Activated CD8-positive, alpha-beta memory T cell treated with anti-CD3 and anti-CD28 coated beads for 24 hours (primary cell): ENCODE results near the gene SSX7.
"Not testable (repeated sequence)": the region's sequence is repeated elsewhere in the genome, so short reads cannot be mapped to it uniquely, and the experiment has no call there.

Experiments
- DNase-seq: peaks from one replicate; pipeline ENCODE4 v3.0.0-alpha.2; 2020

The SSX7 gene

GRCh38 chrX:52654800-52655199 lies at the start of gene SSX7:
Gene SSX7 (minus strand): TSS chrX:52654900. CDS start chrX:52653472, 1,428 bp downstream.
- not testable (repeated sequence) for DNase-seq

GRCh38 chrX:52692034-52692433 lies 37.3 kb upstream of the SSX7 start:
- not testable (repeated sequence) for DNase-seq

GRCh38 chrX:52662218-52662617 lies 7.5 kb upstream of the SSX7 start:
- DNase-seq: not testable (repeated sequence)

GRCh38 chrX:52655475-52655874 lies 775 bp upstream of the SSX7 start:
- DNase-seq: not testable (repeated sequence)

GRCh38 chrX:52650676-52651075 lies 4.0 kb downstream of the SSX7 start:
- DNase-seq: not testable (repeated sequence)

GRCh38 chrX:52648956-52649355 lies 5.7 kb downstream of the SSX7 start:
- DNase-seq: not testable (repeated sequence)

GRCh38 chrX:52628483-52628882 lies 26.2 kb downstream of the SSX7 start:
- DNase-seq: not testable (repeated sequence)

- not testable (repeated sequence) for DNase-seq
Measured at GRCh38 chrX:52620661-52621060, 34.0 kb downstream of the SSX7 start.

GRCh38 chrX:52608961-52609360 lies 45.7 kb downstream of the SSX7 start:
- no peak for DNase-seq

GRCh38 chrX:52603151-52603550 lies 51.5 kb downstream of the SSX7 start:
- DNase-seq: not testable (repeated sequence)

GRCh38 chrX:52598886-52599285 lies 55.8 kb downstream of the SSX7 start:
- no peak for DNase-seq

- no peak for DNase-seq
Measured at GRCh38 chrX:52594658-52595057, 60.0 kb downstream of the SSX7 start.
